Measurements from ENCODE around the gene PROB1. TPM values are rescaled to one million over a fixed set of nuclear protein-coding genes. Genes with fewer than 3 reads are reported as not detected.

The PROB1 gene
- total RNA-seq, 1 experiment from 2014 or later = 3.4 TPM

GRCh38 chr5:139381837-139382761 lies 12.8 kb downstream of the PROB1 start:
- no peaks in the 10 kb centered on the region; a peak in 1 of 7 replicates for H3K36me3 Mint-ChIP-seq (ENCODE audit: insufficient read depth in 1 of 3, low read depth in 3 of 3)
- Histone ChIP-seq H3K23me2 (ENCODE audit: insufficient read length, low read depth, low read length, poor library complexity, severe bottlenecking) (no peaks in the 10 kb centered on the region), H4K91ac (ENCODE audit: insufficient read length, low read depth, low read length) (no peak overlapping the region), H3K9me3 (ENCODE audit: control insufficient read depth, low read depth, low read length) (no peaks in the 10 kb centered on the region), H3K27me3 (ENCODE audit: insufficient read depth, low read length) (no peaks in the 10 kb centered on the region), H3K27ac (ENCODE audit: insufficient read length, low read depth, low read length) (no peak overlapping the region), H3K79me1 (ENCODE audit: insufficient read depth, low read depth, low read length, poor library complexity, severe bottlenecking) (no peaks in the 10 kb centered on the region), H4K20me1 (ENCODE audit: control insufficient read depth, insufficient read depth, insufficient read length) (no peaks in the 10 kb centered on the region), H2BK120ac (ENCODE audit: low read depth, low read length, poor library complexity, severe bottlenecking) (no peak overlapping the region), H3K79me2 (ENCODE audit: insufficient read depth, low read length) (no peaks in the 10 kb centered on the region), H3K4me2 (ENCODE audit: insufficient read depth, insufficient read length, low read length) (no peak overlapping the region), H3K9ac (ENCODE audit: extremely low read depth, insufficient read length, low read length) (no peak overlapping the region), H3T11ph (ENCODE audit: low read length) (no peak overlapping the region), H3K56ac (ENCODE audit: insufficient read length, low read depth, low read length) (no peak overlapping the region), H4K5ac (ENCODE audit: insufficient read length, low read depth, low read length) (no peak overlapping the region), H2BK15ac (ENCODE audit: low read depth, low read length) (no peak overlapping the region), H3K4ac (ENCODE audit: low read depth, low read length) (no peak overlapping the region), H2BK20ac (ENCODE audit: low read depth, low read length, poor library complexity, severe bottlenecking) (no peak overlapping the region), H2AK5ac (ENCODE audit: insufficient read length, low read length) (no peak overlapping the region), H3K23ac (ENCODE audit: insufficient read length, low read depth, low read length) (no peak overlapping the region), H3K18ac (ENCODE audit: insufficient read length, low read depth, low read length) (no peak overlapping the region), H3K14ac (ENCODE audit: insufficient read depth, low read length) (no peak overlapping the region), H3K4me1 (ENCODE audit: insufficient read depth, low read length) (no peaks in the 10 kb centered on the region), H2BK5ac (ENCODE audit: insufficient read length, low read length) (no peak overlapping the region), H2BK12ac (ENCODE audit: insufficient read length, low read depth, low read length) (no peak overlapping the region), H4K8ac (replicated peaks; ENCODE audit: insufficient read length, low read depth, low read length) (no peak overlapping the region), H2AFZ (ENCODE audit: low read length) (no peak overlapping the region)
- peaks cover 19 to 27% of the 10 kb centered on the region in 2 experiments; a peak in 3 of 4 replicates for H3K4me1 Mint-ChIP-seq
- WGBS (ENCODE audit: extremely low coverage, insufficient read length, low lambda C conversion rate) = no CpG with 5 or more reads among the region's 28 CpGs
- H3K27me3 Mint-ChIP-seq (ENCODE audit: low read depth) = no peaks in the 10 kb centered on the region; the same call in 1 of the 2 replicates
- H3K9me3 Mint-ChIP-seq = no peaks in the 10 kb centered on the region
- no peak overlapping the region for H3K4me3 Mint-ChIP-seq
- no peak for TF ChIP-seq CTCF (conservative IDR thresholded peaks at IDR 0.05)
- no peak for DNase-seq
- H3K27ac Mint-ChIP-seq = no peak overlapping the region; a peak in 1 of 7 replicates
